ENCODE measurements around the gene BMAL1.

BMAL1 gene

DNA sequence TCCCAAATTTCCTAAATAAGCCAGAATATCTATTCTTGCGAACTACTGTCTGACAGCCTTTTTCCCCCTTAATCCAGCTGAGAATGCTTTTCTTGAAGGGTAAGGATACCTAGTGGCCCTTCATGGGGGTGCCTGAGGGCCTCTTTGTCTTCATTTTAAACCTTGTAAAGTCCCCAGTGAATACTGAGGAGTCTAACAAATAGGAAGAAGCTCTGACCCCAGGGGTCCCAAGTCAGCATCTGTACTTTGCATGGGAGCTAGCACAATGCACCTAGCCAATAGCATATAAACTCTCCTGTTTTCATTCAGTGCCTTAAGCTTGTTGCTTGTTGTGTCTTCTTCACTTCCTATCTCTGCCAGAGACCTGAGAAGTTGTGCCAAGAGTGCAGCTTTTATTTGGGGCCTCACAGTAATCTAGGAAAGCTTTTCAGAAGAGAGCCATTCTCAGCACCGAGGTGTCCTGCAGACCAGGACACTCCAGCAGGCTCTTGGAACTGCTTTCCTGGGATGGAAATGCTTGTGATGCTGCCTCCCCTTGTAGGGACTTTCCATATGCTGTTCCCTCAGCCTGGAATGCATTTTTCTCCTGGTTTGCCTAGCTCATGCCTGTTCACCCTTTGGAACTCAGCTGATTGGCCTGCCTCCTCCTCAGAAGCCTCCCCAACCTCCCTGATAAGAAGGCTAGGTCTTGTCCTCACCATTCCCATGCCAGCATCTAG lies 37.2 kb downstream of the BMAL1 start:
- H3K4me3 ChIP-seq (replicated peaks; ENCODE audit: low read depth, low read length): no peak overlapping the region
- no peaks in the 10 kb centered on the region for H3K27me3 ChIP-seq (replicated peaks; ENCODE audit: control insufficient read depth, insufficient read depth, low read length)
- H3K36me3 ChIP-seq (ENCODE audit: control insufficient read depth, insufficient read depth, low read length): peaks cover 7% of the 10 kb centered on the region
- DNase-seq (ENCODE audit: extremely low read depth, insufficient read length): no peak
- TF ChIP-seq, protein P1, sequence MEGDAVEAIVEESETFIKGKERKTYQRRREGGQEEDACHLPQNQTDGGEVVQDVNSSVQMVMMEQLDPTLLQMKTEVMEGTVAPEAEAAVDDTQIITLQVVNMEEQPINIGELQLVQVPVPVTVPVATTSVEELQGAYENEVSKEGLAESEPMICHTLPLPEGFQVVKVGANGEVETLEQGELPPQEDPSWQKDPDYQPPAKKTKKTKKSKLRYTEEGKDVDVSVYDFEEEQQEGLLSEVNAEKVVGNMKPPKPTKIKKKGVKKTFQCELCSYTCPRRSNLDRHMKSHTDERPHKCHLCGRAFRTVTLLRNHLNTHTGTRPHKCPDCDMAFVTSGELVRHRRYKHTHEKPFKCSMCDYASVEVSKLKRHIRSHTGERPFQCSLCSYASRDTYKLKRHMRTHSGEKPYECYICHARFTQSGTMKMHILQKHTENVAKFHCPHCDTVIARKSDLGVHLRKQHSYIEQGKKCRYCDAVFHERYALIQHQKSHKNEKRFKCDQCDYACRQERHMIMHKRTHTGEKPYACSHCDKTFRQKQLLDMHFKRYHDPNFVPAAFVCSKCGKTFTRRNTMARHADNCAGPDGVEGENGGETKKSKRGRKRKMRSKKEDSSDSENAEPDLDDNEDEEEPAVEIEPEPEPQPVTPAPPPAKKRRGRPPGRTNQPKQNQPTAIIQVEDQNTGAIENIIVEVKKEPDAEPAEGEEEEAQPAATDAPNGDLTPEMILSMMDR (IDR thresholded peaks at IDR 0.05; ENCODE audit: insufficient read depth, low read length, poor library complexity, severe bottlenecking): no peak

DNA sequence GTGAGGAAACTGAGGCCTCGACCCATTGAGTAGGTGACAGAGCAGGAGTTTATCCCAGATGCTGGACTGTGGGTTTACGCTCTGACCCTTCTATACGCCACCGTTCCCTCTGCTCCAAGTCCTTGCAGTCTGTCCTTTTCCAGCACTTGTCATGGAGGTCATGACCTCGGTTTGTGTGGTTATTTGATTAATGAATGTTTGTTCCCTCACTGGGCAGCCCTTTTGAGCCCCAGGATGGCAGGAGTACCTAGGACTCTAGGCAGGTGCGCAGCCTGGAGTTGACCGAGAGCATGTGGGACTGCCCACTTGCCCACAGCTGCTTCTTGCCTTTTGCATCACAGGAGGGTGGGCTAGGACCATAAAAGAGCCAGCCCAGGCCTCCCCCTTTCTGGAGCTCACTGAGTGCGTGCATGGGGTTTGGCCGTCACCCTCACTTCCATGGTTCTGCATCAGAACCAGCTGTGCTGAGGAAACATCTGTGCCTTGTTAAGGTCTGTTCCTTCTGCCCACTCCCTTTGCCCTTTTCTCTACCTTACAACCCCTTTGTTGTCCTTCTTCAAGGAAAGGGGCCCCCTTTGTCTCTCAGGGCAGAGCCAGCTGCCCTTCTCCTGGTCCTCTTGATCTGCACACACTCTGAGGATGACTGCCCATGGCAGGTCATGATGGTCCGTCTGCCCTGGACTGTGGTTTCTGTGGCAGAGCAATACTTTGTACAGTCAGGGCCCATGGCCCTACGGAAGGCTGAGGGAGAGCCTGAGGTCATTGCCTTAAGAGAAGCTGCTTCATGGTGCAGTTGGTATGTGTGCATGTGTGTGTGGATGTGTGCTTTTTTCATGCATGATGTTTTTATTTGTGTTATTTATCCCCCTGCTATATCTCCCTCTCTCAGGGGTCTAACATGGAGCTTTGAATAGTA lies 38.2 kb downstream of the BMAL1 start:
- no peak for DNase-seq (ENCODE audit: extremely low read depth, insufficient read length)

DNA sequence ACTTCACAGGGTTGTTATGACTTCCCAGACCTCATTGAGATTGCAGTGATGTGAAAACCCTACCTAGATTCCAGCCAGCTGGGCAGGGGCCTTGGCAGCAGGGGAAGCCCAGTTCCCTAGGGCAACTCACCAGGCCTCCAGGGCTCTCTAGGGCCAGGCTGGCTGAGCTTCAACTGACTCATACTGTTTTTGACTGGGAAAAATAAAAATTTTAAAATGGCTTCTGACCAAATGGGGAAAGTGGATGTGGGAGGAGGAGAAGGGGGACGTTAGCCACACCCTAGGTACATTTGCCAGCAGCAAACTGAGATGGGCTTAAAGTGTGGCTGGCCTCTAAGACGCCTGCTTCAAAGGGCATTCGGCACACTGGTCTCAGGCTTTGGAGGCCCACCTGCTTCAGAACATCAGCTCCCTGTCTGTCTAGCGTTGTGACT lies 39.0 kb downstream of the BMAL1 start:
- DNase-seq (ENCODE audit: extremely low read depth, insufficient read length): peak; percentile 30
- H3K27me3 ChIP-seq (replicated peaks; ENCODE audit: control insufficient read depth, insufficient read depth, low read length): no peaks in the 10 kb centered on the region
- TF ChIP-seq, protein P1 (IDR thresholded peaks at IDR 0.05; ENCODE audit: insufficient read depth, low read length, poor library complexity, severe bottlenecking): no peak
- H3K36me3 ChIP-seq (ENCODE audit: control insufficient read depth, insufficient read depth, low read length): peaks cover 2% of the 10 kb centered on the region; the same call in 1 of the 2 replicates
- no peak overlapping the region for H3K4me3 ChIP-seq (replicated peaks; ENCODE audit: low read depth, low read length)

More for the DNA sequence above, 38.2 kb downstream of the BMAL1 start:
- H3K4me3 ChIP-seq (replicated peaks; ENCODE audit: low read depth, low read length): no peak overlapping the region
- TF ChIP-seq, protein P1 (IDR thresholded peaks at IDR 0.05; ENCODE audit: insufficient read depth, low read length, poor library complexity, severe bottlenecking): no peak
- H3K27me3 ChIP-seq (replicated peaks; ENCODE audit: control insufficient read depth, insufficient read depth, low read length): no peaks in the 10 kb centered on the region
- peaks cover 2% of the 10 kb centered on the region; the same call in 1 of the 2 replicates for H3K36me3 ChIP-seq (ENCODE audit: control insufficient read depth, insufficient read depth, low read length)

DNA sequence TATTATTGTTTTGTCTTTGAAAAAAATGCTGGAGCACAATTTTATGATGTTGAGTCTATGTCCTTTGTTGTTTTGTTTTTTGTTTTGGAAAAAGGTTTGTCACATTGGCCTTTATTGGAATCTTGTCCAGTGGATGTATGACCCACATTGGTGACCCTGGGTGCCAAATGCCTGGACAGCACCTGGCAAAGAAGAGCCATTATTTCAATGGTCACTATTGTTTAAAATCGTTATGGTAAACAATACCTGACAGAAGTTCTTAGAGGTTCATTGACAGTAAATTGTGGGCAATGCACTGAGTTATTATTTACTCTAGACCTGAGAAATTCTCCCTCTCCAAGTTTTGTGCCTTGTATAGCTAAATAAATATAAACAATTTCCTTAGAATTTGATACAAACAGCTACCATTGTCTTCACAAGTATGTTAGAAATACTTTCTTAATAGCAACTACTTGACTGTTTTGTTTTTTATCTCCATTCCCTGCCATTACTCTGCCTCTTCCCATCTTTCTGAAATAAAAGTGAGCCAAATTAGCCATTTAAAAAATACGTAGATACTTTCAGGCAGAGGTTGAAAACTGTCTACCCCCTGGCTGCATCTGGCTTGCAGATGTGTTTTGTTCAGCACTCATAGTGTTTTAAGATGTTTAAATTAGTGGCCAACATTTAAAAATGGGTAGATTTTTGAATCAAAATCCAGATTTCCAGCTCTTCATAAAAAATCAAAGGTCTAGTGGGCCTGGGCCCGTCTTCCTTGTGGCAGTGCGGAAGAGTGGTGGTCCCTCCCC lies 39.9 kb downstream of the BMAL1 start:
- Histone ChIP-seq H3K27me3 (replicated peaks; ENCODE audit: control insufficient read depth, insufficient read depth, low read length) (no peaks in the 10 kb centered on the region), H3K36me3 (ENCODE audit: control insufficient read depth, insufficient read depth, low read length) (peaks cover 2% of the 10 kb centered on the region; the same call in 1 of the 2 replicates), H3K4me3 (replicated peaks; ENCODE audit: low read depth, low read length) (no peak overlapping the region)
- TF ChIP-seq, protein P1 (IDR thresholded peaks at IDR 0.05; ENCODE audit: insufficient read depth, low read length, poor library complexity, severe bottlenecking): no peak
- DNase-seq (ENCODE audit: extremely low read depth, insufficient read length): no peak

DNA sequence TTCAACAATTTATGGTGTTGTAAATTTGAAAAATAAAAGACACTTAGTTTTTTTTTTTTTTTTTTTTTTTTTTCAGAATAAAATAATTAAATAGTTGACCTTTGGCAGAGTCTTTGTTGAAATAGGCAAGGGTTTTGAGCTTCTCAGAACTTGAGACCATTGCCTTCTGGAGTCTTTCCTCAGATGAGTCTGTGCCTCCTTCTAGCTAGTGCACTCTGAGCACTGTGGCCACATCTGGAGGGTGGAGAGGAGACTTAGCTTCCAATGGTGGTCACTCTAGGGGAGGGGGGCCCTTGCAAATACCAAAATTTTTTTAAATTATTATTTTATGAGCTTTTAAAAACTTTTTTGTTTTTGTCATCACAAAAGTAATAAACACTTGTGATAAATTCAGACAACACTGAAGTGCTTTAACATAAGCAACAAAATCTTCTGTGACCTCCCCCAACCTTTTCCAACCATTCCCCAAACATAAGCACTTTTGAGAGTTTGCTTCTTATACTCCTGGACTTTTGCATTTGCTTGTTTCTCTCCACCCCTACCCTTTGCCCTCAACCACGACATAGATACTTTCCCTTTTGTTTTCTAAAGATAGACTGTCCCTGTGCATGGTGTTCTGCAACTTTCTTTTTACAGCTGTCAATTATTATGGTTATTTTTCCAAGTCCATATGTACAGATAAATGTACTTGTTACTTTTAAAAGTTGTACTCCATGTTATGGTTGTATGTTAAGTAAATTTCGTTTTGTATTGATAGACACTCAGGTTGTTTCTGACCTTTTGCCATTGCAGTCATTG lies 41.1 kb downstream of the BMAL1 start:
- Histone ChIP-seq H3K36me3 (ENCODE audit: control insufficient read depth, insufficient read depth, low read length) (no peaks in the 10 kb centered on the region), H3K27me3 (replicated peaks; ENCODE audit: control insufficient read depth, insufficient read depth, low read length) (no peaks in the 10 kb centered on the region), H3K4me3 (replicated peaks; ENCODE audit: low read depth, low read length) (peak overlapping the region; percentile 24; the same call in 1 of the 2 replicates)
- TF ChIP-seq, protein P1 (IDR thresholded peaks at IDR 0.05; ENCODE audit: insufficient read depth, low read length, poor library complexity, severe bottlenecking): no peak
- no peak for DNase-seq (ENCODE audit: extremely low read depth, insufficient read length)

Data from GM06990 (cell line).